K562 (cell line): ENCODE data around the gene RNASET2. TPM values are rescaled to one million over a fixed set of nuclear protein-coding genes. Genes with fewer than 3 reads are reported as not detected.

Experiments
- ARID1B ChIP-seq: fragments of 450-650 bp; IDR thresholded peaks from 2 replicates; pipeline ENCODE4 v1.6.1; 2016; ENCODE audit warnings: antibody characterized with exemption, mild to moderate bottlenecking, inconsistent platforms
- CREBBP ChIP-seq: IDR thresholded peaks from one replicate; pipeline ENCODE4 v1.6.1; 2012; ENCODE audit warnings: low read depth, mild to moderate bottlenecking, control low read depth, inconsistent platforms, low read length
- FOXA1 ChIP-seq: fragments of 450-650 bp; IDR thresholded peaks from 2 replicates; pipeline ENCODE4 v1.6.1; 2016; ENCODE audit warnings: mild to moderate bottlenecking, borderline replicate concordance
- FOXO4 ChIP-seq: fragments of 450-650 bp; formaldehyde crosslinking; IDR thresholded peaks from 2 replicates; pipeline ENCODE4 v1.4.0; 2020; ENCODE audit warnings: mild to moderate bottlenecking, moderate library complexity
- GMEB1 ChIP-seq: fragments of 250-450 bp; sonication (Bioruptor Pico); IDR thresholded peaks from 2 replicates; pipeline ENCODE4 v1.4.0; 2020; ENCODE audit warnings: mild to moderate bottlenecking
- GTF3C2 ChIP-seq: IDR thresholded peaks from 3 replicates; pipeline ENCODE4 v1.6.1; 2011; ENCODE audit warnings: borderline replicate concordance, mild to moderate bottlenecking, moderate library complexity; ENCODE audit not compliant: insufficient read length; ENCODE audit errors: extremely low read depth
- IRF9 ChIP-seq: fragments of 450-650 bp; IDR thresholded peaks from 2 replicates; pipeline ENCODE4 v1.6.1; 2016; ENCODE audit warnings: missing biosample characterization, missing genetic modification characterization
- MCM5 ChIP-seq: fragments of 450-650 bp; IDR thresholded peaks from 2 replicates; pipeline ENCODE4 v1.6.1; 2016; ENCODE audit warnings: low read depth
- MNT ChIP-seq, 2 experiments: fragments of 450-650 bp; conservative IDR thresholded peaks; 2 replicates each; pipeline ENCODE4 v1.6.1; 2017; ENCODE audit warnings: mild to moderate bottlenecking in 2 of 2, moderate library complexity in 2 of 2
- OTX1 ChIP-seq: fragments of 450-650 bp; formaldehyde crosslinking; IDR thresholded peaks from 2 replicates; pipeline ENCODE4 v1.4.0; 2022; ENCODE audit warnings: mild to moderate bottlenecking
- TCF7L2 ChIP-seq: fragments of 150-350 bp; IDR thresholded peaks from 2 replicates; pipeline ENCODE4 v1.6.1; 2016; ENCODE audit warnings: low read depth, mild to moderate bottlenecking, low read length, moderate library complexity
- UBTF ChIP-seq, 2 experiments: IDR thresholded peaks; 2 replicates each; pipeline ENCODE4 v1.6.1; 2012; ENCODE audit warnings: improper control_type of control experiment in 2 of 2, low read depth in 2 of 2, low read length in 2 of 2, borderline replicate concordance in 1 of 2
- ZSCAN32 ChIP-seq: fragments of 450-650 bp; formaldehyde crosslinking; IDR thresholded peaks from 2 replicates; pipeline ENCODE4 v1.4.0; 2020; ENCODE audit warnings: mild to moderate bottlenecking, moderate library complexity
- polyA plus RNA-seq, 8 experiments: library from polyadenylated mRNA; depleted of rRNA in 4 of 8; stranded (reverse) in 5 of 8; unstranded in 3 of 8; fragments of >200 nt; fragmentation: Nextera tagmentation in 2 of 8; fragmentation: Illumina TruSeq in 1 of 8; extraction: Ambion mirVana in 2 of 8; extraction: Trizol in 1 of 8; gene quantifications; 2 replicates each; pipeline versions ENCODE4 v1.2.1 to v1.2.3, GENCODE V29; 2011 to 2014; ENCODE audit warnings: inconsistent platforms in 1 of 8, missing spikeins in 1 of 8
- total RNA-seq, 7 experiments: library from RNA; depleted of rRNA in 6 of 7; stranded (reverse); fragments of >200 nt in 6 of 7; fragmentation: Illumina TruSeq in 2 of 7; extraction: Trizol in 2 of 7; gene quantifications; 2 replicates each; pipeline versions ENCODE4 v1.2.1 to v1.2.3, GENCODE V29; 2011 to 2021; ENCODE audit warnings: low replicate concordance in 1 of 7

The RNASET2 gene
- total and polyA plus RNA-seq, 9 of the 15 experiments (the other 6 are each of a cell fraction or from before 2014, with no cell fraction given): 7.4 to 141 (median 91.3) TPM

GRCh38 chr6:166955121-166955864 is 1.1 kb downstream of the RNASET2 start (continued):
- 0 out of 2 replicates have a peak, but pooled peaks have one; percentile 40 for TF ChIP-seq GMEB1 (CRISPR knock-in tag)
- TF ChIP-seq TCF7L2: no peak
- TF ChIP-seq IRF9 (tag): peak; percentile 59
- peak; percentile 48 for TF ChIP-seq ARID1B
- peak; percentile 83; the same call in 1 of the 2 replicates for TF ChIP-seq OTX1
- TF ChIP-seq MNT (conservative IDR thresholded peaks at IDR 0.05): 0 out of 4 replicates have a peak, but pooled peaks of 1 of the 2 experiments have one; percentile 22
- TF ChIP-seq FOXO4: no peak
- no peak for TF ChIP-seq MCM5
- no peak for TF ChIP-seq GTF3C2
- no peak for TF ChIP-seq UBTF (IDR thresholded peaks at IDR 0.05; ENCODE audit: borderline replicate concordance in 1 of 2, low read depth in 2 of 2, low read length in 2 of 2)
- TF ChIP-seq CREBBP: no peak
- no peak for TF ChIP-seq FOXA1
- no peak for TF ChIP-seq ZSCAN32 (CRISPR knock-in tag)
